HG03520 (cell line): ENCODE data around the gene EGFLAM.

Experiments
- ATAC-seq: cut with Tn5 transposase; IDR thresholded peaks from one replicate; pipeline ENCODE4 v1.9.1; 2021; ENCODE audit warnings: mild to moderate bottlenecking, moderate library complexity; ENCODE audit not compliant: unreplicated experiment

The EGFLAM gene

GRCh38 chr5:38258319-38259061 lies at the start of gene EGFLAM:
TSS of gene EGFLAM (plus strand) at chr5:38258559. CDS start at chr5:38258755, 196 bp downstream.
- no peak for ATAC-seq

GRCh38 chr5:38208782-38209378 lies 49.5 kb upstream of the EGFLAM start:
- ATAC-seq, result no peak

GRCh38 chr5:38210676-38211353 lies 47.5 kb upstream of the EGFLAM start:
- ATAC-seq, result no peak

- no peak for ATAC-seq
Measured at GRCh38 chr5:38211354-38211710, 47.0 kb upstream of the EGFLAM start.

GRCh38 chr5:38212307-38212706 lies 46.1 kb upstream of the EGFLAM start:
- no peak for ATAC-seq

GRCh38 chr5:38226091-38226490 lies 32.3 kb upstream of the EGFLAM start:
- no peak for ATAC-seq

- ATAC-seq, result no peak
Measured at GRCh38 chr5:38228914-38229313, 29.4 kb upstream of the EGFLAM start.

GRCh38 chr5:38234737-38235136 lies 23.6 kb upstream of the EGFLAM start:
- ATAC-seq, result no peak

GRCh38 chr5:38237681-38238080 lies 20.7 kb upstream of the EGFLAM start:
- no peak for ATAC-seq

GRCh38 chr5:38240212-38240611 lies 18.1 kb upstream of the EGFLAM start:
- no peak for ATAC-seq

- ATAC-seq, result no peak
Measured at GRCh38 chr5:38241655-38242054, 16.7 kb upstream of the EGFLAM start.

GRCh38 chr5:38245307-38245706 lies 13.1 kb upstream of the EGFLAM start:
- ATAC-seq, result no peak

- ATAC-seq, result no peak
Measured at GRCh38 chr5:38249301-38249700, 9.1 kb upstream of the EGFLAM start.

GRCh38 chr5:38249812-38250211 lies 8.5 kb upstream of the EGFLAM start:
- ATAC-seq, result no peak

GRCh38 chr5:38250763-38251448 lies 7.5 kb upstream of the EGFLAM start:
- ATAC-seq, result no peak

- no peak for ATAC-seq
Measured at GRCh38 chr5:38253759-38254158, 4.6 kb upstream of the EGFLAM start.

GRCh38 chr5:38257308-38258041 lies 884 bp upstream of the EGFLAM start:
- ATAC-seq, result no peak

GRCh38 chr5:38258042-38258318 lies 379 bp upstream of the EGFLAM start:
- no peak for ATAC-seq

GRCh38 chr5:38259062-38259808 lies 876 bp downstream of the EGFLAM start:
- ATAC-seq, result no peak

- no peak for ATAC-seq
Measured at GRCh38 chr5:38259809-38260160, 1.4 kb downstream of the EGFLAM start.

GRCh38 chr5:38263983-38264382 lies 5.6 kb downstream of the EGFLAM start:
- ATAC-seq, result no peak
